ENCODE measurements around the gene TRIP11.

DNA sequence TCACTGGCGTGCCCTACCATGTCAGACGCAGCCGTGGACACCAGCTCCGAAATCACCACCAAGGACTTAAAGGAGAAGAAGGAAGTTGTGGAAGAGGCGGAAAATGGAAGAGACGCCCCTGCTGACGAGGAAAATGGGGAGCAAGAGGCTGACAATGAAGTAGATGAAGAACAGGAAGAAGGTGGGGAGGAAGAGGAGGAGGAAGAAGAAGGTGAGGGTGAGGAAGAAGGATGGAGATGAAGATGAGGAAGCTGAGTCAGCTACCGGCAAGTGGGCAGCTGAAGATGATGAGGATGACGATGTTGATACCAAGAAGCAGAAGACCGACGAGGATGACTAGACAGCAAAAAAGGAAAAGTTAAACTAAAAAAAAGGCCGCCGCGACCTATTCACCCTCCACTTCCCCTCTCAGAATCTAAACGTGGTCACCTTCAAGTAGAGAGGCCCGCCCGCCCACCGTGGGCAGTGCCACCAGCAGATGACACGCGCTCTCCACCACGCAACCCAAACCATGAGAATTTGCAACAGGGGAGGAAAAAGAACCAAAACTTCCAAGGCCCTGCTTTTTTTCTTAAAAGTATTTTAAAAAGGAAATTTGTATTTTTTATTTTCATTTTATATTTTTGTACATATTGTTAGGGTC is 13.2 kb downstream of the TRIP11 start:
- no peak for TF ChIP-seq POLR2A (IDR thresholded peaks at IDR 0.05; ENCODE audit: low read depth, low read length)
- TF ChIP-seq POLR2AphosphoS5 (IDR thresholded peaks at IDR 0.05; ENCODE audit: low read depth, low read length), result no peak
- no peak for TF ChIP-seq POU2F2 (IDR thresholded peaks at IDR 0.05; ENCODE audit: low read depth, low read length)
- no peak for TF ChIP-seq PAX5 (IDR thresholded peaks at IDR 0.05; ENCODE audit: insufficient read depth, low read length, severe bottlenecking)
- TF ChIP-seq TAF1 (IDR thresholded peaks at IDR 0.05; ENCODE audit: low read depth, low read length), result no peak

Data from GM12891 (cell line).